Left colon (tissue), 2 donors: Measurements from ENCODE around the gene ZCCHC24. TPM values are rescaled to one million over a fixed set of nuclear protein-coding genes. Genes with fewer than 3 reads are reported as not detected.

Source experiments
- ATAC-seq: fragments of 200-7000 bp; cut with Tn5 transposase; one replicate; pipeline ENCODE4 v1.9.1; 2020; ENCODE audit warnings: mild to moderate bottlenecking, moderate library complexity
- DNase-seq, 2 donors: peaks; one replicate each; pipeline ENCODE4 v3.0.0-alpha.2; 2020
- intact Hi-C, 2 donors: fragments of 100-400 bp; cut with DNase I in 1 of 2; cut with micrococcal nuclease in 1 of 2; formaldehyde crosslinking; loops; one replicate each; pipeline versions ENCODE4 v1.11.2 to v1.14.0; 2022; cut with DNase I, micrococcal nuclease
- total RNA-seq, 2 donors: library from RNA; stranded (reverse); fragmentation: NEBNext Ultra II Directional; extraction: Animal tissue kit (Norgen Biotek cat#: 25700); gene quantifications; one replicate each; pipeline ENCODE4 v1.2.1, GENCODE V29; 2021
- donor health status: DM: no; HTN: no; CAD: no.
- donor health status: DM: yes; HTN: yes; CAD: no.

ZCCHC24 gene
- total RNA-seq, 2 donors from 2014 or later = 5.3 to 18.4 TPM

GRCh38 chr10:79406683-79407422, 38.6 kb downstream of the ZCCHC24 start:
- ATAC-seq (no peak), DNase-seq (peak in 1 of 2 donors; percentile 30)
- intact Hi-C loops = no loop called here

- DNase-seq (peak in 1 of 2 donors; percentile 12), ATAC-seq (no peak)
- intact Hi-C loops = no loop called here
Observed at GRCh38 chr10:79405995-79406515, 39.4 kb downstream of the ZCCHC24 start.

- intact Hi-C loops = no loop called here
- DNase-seq (peak in 1 of 2 donors; percentile 36), ATAC-seq (no peak)
Observed at GRCh38 chr10:79405221-79405994, 40.0 kb downstream of the ZCCHC24 start.

- DNase-seq (peak in 1 of 2 donors; percentile 20), ATAC-seq (no peak)
- intact Hi-C loops = no loop called here
Observed at GRCh38 chr10:79404690-79405131, 40.7 kb downstream of the ZCCHC24 start.

GRCh38 chr10:79404231-79404609, 41.2 kb downstream of the ZCCHC24 start:
- ATAC-seq = peak; percentile 37
- intact Hi-C loops = no loop called here
- peak in 1 of 2 donors; percentile 63 for DNase-seq

- DNase-seq (peak; percentile 5 to 20), ATAC-seq (no peak)
- intact Hi-C loops = no loop called here
Observed at GRCh38 chr10:79403441-79404230, 41.8 kb downstream of the ZCCHC24 start.

GRCh38 chr10:79402951-79403350, 42.5 kb downstream of the ZCCHC24 start:
- ATAC-seq (no peak), DNase-seq (no peak)
- intact Hi-C loops = no loop called here

GRCh38 chr10:79402625-79402946, 42.8 kb downstream of the ZCCHC24 start:
- DNase-seq (no peak), ATAC-seq (no peak)
- intact Hi-C loops = no loop called here

- DNase-seq = peak in 1 of 2 donors; percentile 59
- no peak for ATAC-seq
- intact Hi-C loops = no loop called here
Observed at GRCh38 chr10:79401015-79401921, 44.2 kb downstream of the ZCCHC24 start.

GRCh38 chr10:79400146-79401004, 45.0 kb downstream of the ZCCHC24 start:
- intact Hi-C loops = no loop called here
- DNase-seq = peak in 1 of 2 donors; percentile 56
- no peak for ATAC-seq

GRCh38 chr10:79399223-79399831, 46.1 kb downstream of the ZCCHC24 start:
- ATAC-seq (peak; percentile 92), DNase-seq (peak; percentile 81 to 90)
- intact Hi-C loops = no loop called here

- ATAC-seq (no peak), DNase-seq (no peak)
- intact Hi-C loops = no loop called here
Observed at GRCh38 chr10:79398642-79399041, 46.8 kb downstream of the ZCCHC24 start.

- intact Hi-C loops = no loop called here
- ATAC-seq = no peak
Observed at GRCh38 chr10:79397575-79398303, 47.7 kb downstream of the ZCCHC24 start.

GRCh38 chr10:79397051-79397450, 48.4 kb downstream of the ZCCHC24 start:
- DNase-seq (no peak), ATAC-seq (no peak)
- intact Hi-C loops = no loop called here

More at GRCh38 chr10:79397575-79398303, 47.7 kb downstream of the ZCCHC24 start:
- no peak for DNase-seq

- ATAC-seq = no peak
- intact Hi-C loops = no loop called here
- DNase-seq = no peak
Observed at GRCh38 chr10:79396520-79396919, 48.9 kb downstream of the ZCCHC24 start.

- intact Hi-C loops = no loop called here
- peak in 1 of 2 donors; percentile 15 for DNase-seq
- ATAC-seq = no peak
Observed at GRCh38 chr10:79394664-79395063, 50.8 kb downstream of the ZCCHC24 start.
